HepG2 (cell line): ENCODE measurements around the gene MND1. TPM values are rescaled to one million over a fixed set of nuclear protein-coding genes. Genes with fewer than 3 reads are reported as not detected.

Experiments used
- ATAC-seq: fragments of 200-7000 bp; cut with Tn5 transposase; 3 replicates; pipeline ENCODE4 v1.9.1; 2020; ENCODE audit warnings: mild to moderate bottlenecking, moderate library complexity
- BruUV-seq: library from RNA; stranded (reverse); fragments of 400-500 nt; replicated peaks from 2 replicates; lab custom pipeline; 2021; lab: Mats Ljungman, UMichigan
- CTCF ChIA-PET: fragments of 300-600 bp; formaldehyde crosslinking; extraction: SDS; loops from one replicate; lab custom pipeline; 2021; ENCODE audit warnings: low total read pairs, inconsistent platforms, low intra/inter-chr PET ratio; lab: Yijun Ruan, JAX
- POLR2A ChIA-PET: fragments of 350-600 bp; sonication (Branson Sonifier 250); formaldehyde crosslinking; loops from one replicate; lab custom pipeline; 2020; ENCODE audit warnings: antibody characterized with exemption, inconsistent platforms; lab: Yijun Ruan, JAX
- DNase-seq: peaks from one replicate; pipeline ENCODE4 v3.0.0-alpha.2; 2015; ENCODE audit warnings: low spot score
- FAIRE-seq: peaks from 3 replicates; lab custom pipeline; 2011; peaks lifted over from hg19 to GRCh38; lab: Jason Lieb, UNC
- H2AFZ ChIP-seq: one replicate; pipeline ENCODE4 v1.6.1; 2011; ENCODE audit warnings: low read length, inconsistent platforms
- H3K27ac ChIP-seq: fragments of 300-600 bp; 3 replicates; pipeline ENCODE4 v1.8.0; 2011; ENCODE audit warnings: mixed run types, mild to moderate bottlenecking, mixed read lengths, low read length, inconsistent platforms; ENCODE audit not compliant: insufficient read depth; ENCODE audit errors: extremely low read length
- H3K27me3 ChIP-seq, 2 experiments: fragments of 200-600 bp in 1 of 2; 2 replicates in 1 of 2; 3 replicates in 1 of 2; pipeline versions ENCODE4 v1.6.0 to v1.8.0; 2011; ENCODE audit warnings: low read length in 2 of 2, mild to moderate bottlenecking in 2 of 2, moderate library complexity in 2 of 2, inconsistent platforms in 1 of 2; ENCODE audit not compliant: insufficient read depth in 2 of 2, control insufficient read depth in 1 of 2
- H3K36me3 ChIP-seq, 2 experiments: fragments of 200-600 bp in 1 of 2; replicated peaks in 1 of 2; 2 replicates in 1 of 2; 3 replicates in 1 of 2; pipeline versions ENCODE4 v1.5.1 to v1.8.0; 2011; ENCODE audit warnings: low read length in 2 of 2, inconsistent platforms in 1 of 2; ENCODE audit not compliant: insufficient read depth in 2 of 2, control insufficient read depth in 1 of 2
- H3K4me1 ChIP-seq: 2 replicates; pipeline ENCODE4 v1.5.1; 2012; ENCODE audit warnings: low read length, inconsistent platforms; ENCODE audit not compliant: insufficient read depth
- H3K4me2 ChIP-seq: 2 replicates; pipeline ENCODE4 v1.6.0; 2011; ENCODE audit warnings: low read depth, low read length, inconsistent platforms
- H3K4me3 ChIP-seq, 3 experiments: fragments of 200-600 bp in 1 of 3; sonication (generic), shearing (Covaris generic) in 1 of 3; replicated peaks in 1 of 3; 2 replicates each; pipeline ENCODE4 v1.5.1; 2011 to 2016; ENCODE audit warnings: low read length in 3 of 3, inconsistent platforms in 2 of 3, low read depth in 2 of 3, mild to moderate bottlenecking in 2 of 3, control low read depth in 1 of 3, mixed read lengths in 1 of 3; ENCODE audit not compliant: insufficient read depth in 1 of 3
- H3K79me2 ChIP-seq: one replicate; pipeline ENCODE4 v1.6.1; 2011; ENCODE audit warnings: low read length, inconsistent platforms; ENCODE audit not compliant: insufficient read depth
- H3K9ac ChIP-seq: 2 replicates; pipeline ENCODE4 v1.6.0; 2011; ENCODE audit warnings: mild to moderate bottlenecking, low read depth, low read length, inconsistent platforms; ENCODE audit not compliant: insufficient read depth
- H3K9me3 ChIP-seq: 2 replicates; pipeline ENCODE4 v1.5.1; 2012; ENCODE audit warnings: mild to moderate bottlenecking, low read length
- H4K20me1 ChIP-seq: 2 replicates; pipeline ENCODE4 v1.6.0; 2011; ENCODE audit warnings: inconsistent platforms, mild to moderate bottlenecking, low read length, moderate library complexity; ENCODE audit not compliant: insufficient read depth
- FOXA1 ChIP-seq, 2 experiments: fragments of 450-650 bp in 1 of 2; sonication (generic) in 1 of 2; formaldehyde crosslinking in 1 of 2; IDR thresholded peaks; 2 replicates each; pipeline versions ENCODE4 v1.4.0 to v1.6.1; 2016 to 2020; ENCODE audit warnings: missing genetic modification reagents in 1 of 2
- GFI1 ChIP-seq: sonication (generic); formaldehyde crosslinking; IDR thresholded peaks from 2 replicates; pipeline ENCODE4 v1.5.0; 2020; ENCODE audit warnings: missing genetic modification reagents, mild to moderate bottlenecking, borderline replicate concordance
- MNT ChIP-seq: fragments of 450-650 bp; IDR thresholded peaks from 2 replicates; pipeline ENCODE4 v1.6.1; 2016
- NFE2 ChIP-seq: sonication (generic); formaldehyde crosslinking; IDR thresholded peaks from 2 replicates; pipeline ENCODE4 v1.4.0; 2020; ENCODE audit warnings: missing genetic modification reagents
- NKX3-1 ChIP-seq: sonication (generic); formaldehyde crosslinking; IDR thresholded peaks from 2 replicates; pipeline ENCODE4 v1.5.0; 2020; ENCODE audit warnings: missing genetic modification reagents
- NR2F6 ChIP-seq, 2 experiments: IDR thresholded peaks; 2 replicates each; pipeline ENCODE4 v1.6.1; 2016; ENCODE audit warnings: antibody characterized with exemption in 1 of 2, mild to moderate bottlenecking in 1 of 2
- RBM39 ChIP-seq: fragments of 200-400 bp; formaldehyde crosslinking; IDR thresholded peaks from one replicate; pipeline ENCODE4 v1.6.1; 2018; ENCODE audit warnings: antibody characterized with exemption, mild to moderate bottlenecking, low read depth, low read length; ENCODE audit not compliant: poor library complexity, severe bottlenecking
- THAP7 ChIP-seq: sonication (generic); formaldehyde crosslinking; IDR thresholded peaks from 2 replicates; pipeline ENCODE4 v1.8.1; 2023; ENCODE audit warnings: mild to moderate bottlenecking, missing genetic modification reagents
- TMF1 ChIP-seq: sonication (generic); formaldehyde crosslinking; IDR thresholded peaks from 2 replicates; pipeline ENCODE4 v1.8.1; 2022; ENCODE audit warnings: low read depth, missing genetic modification reagents
- ZNF18 ChIP-seq: sonication (generic); formaldehyde crosslinking; IDR thresholded peaks from 2 replicates; pipeline ENCODE4 v1.8.0; 2022; ENCODE audit warnings: mild to moderate bottlenecking, missing genetic modification reagents; ENCODE audit not compliant: insufficient replicate concordance
- ZNF329 ChIP-seq: sonication (generic); formaldehyde crosslinking; IDR thresholded peaks from 2 replicates; pipeline ENCODE4 v1.9.0; 2021; ENCODE audit warnings: low read depth, mild to moderate bottlenecking, missing genetic modification reagents
- ZNF724P ChIP-seq: sonication (generic); formaldehyde crosslinking; IDR thresholded peaks from 2 replicates; pipeline ENCODE4 v1.8.0; 2022; ENCODE audit warnings: missing genetic modification reagents, borderline replicate concordance
- ZNF790 ChIP-seq: sonication (generic); formaldehyde crosslinking; IDR thresholded peaks from 2 replicates; pipeline ENCODE4 v1.8.0; 2022; ENCODE audit warnings: missing genetic modification reagents, mild to moderate bottlenecking, borderline replicate concordance
- WGBS: methylation state at CpG from one replicate; pipeline ENCODE4 v1.1.6; 2017; ENCODE audit warnings: low lambda C conversion rate; 5-methylcytosine and 5-hydroxymethylcytosine counted together
- in situ Hi-C: cut with HindIII; loops from 2 replicates; pipeline ENCODE4 v1.10.0; 2017; ENCODE audit warnings: low pct_unique_long_range_greater_than_20kb; ENCODE audit not compliant: extremely low pct_ligation_motif_present
- intact Hi-C: fragments of 100-400 bp; cut with micrococcal nuclease; formaldehyde crosslinking; loops from one replicate; pipeline ENCODE4 v1.10.0; 2022; ENCODE audit not compliant: unreplicated experiment
- polyA plus RNA-seq, 8 experiments: library from polyadenylated mRNA; depleted of rRNA in 3 of 8; stranded (reverse) in 7 of 8; unstranded in 1 of 8; fragments of >200 nt; fragmentation: Illumina TruSeq in 4 of 8; extraction: Trizol in 4 of 8; gene quantifications; 2 replicates each; pipeline versions ENCODE4 v1.2.1 to v1.2.3, GENCODE V29; 2011 to 2016; ENCODE audit warnings: low read depth in 4 of 8, missing spikeins in 1 of 8, mixed read lengths in 1 of 8; ENCODE audit not compliant: insufficient read depth in 1 of 8
- total RNA-seq, 5 experiments: library from RNA; depleted of rRNA; stranded (reverse); fragments of >200 nt; fragmentation: Illumina TruSeq; extraction: Trizol; gene quantifications; 2 replicates each; pipeline ENCODE4 v1.2.3, GENCODE V29; 2016; ENCODE audit warnings: low read depth in 1 of 5
- TF ChIP-seq, protein P1 (sequence below): conservative IDR thresholded peaks from 2 replicates; pipeline ENCODE4 v1.6.1; 2018; ENCODE audit warnings: missing genetic modification reagents
- TF ChIP-seq, protein P2 (sequence below): sonication (generic); formaldehyde crosslinking; conservative IDR thresholded peaks from 2 replicates; pipeline ENCODE4 v1.4.0; 2020; ENCODE audit warnings: mild to moderate bottlenecking, missing genetic modification reagents, moderate library complexity

MND1 gene
- total and polyA plus RNA-seq, 2 of the 13 experiments (the other 11 are each of a cell fraction or from before 2014, with no cell fraction given), result 4.8 to 30.7 TPM

DNA sequence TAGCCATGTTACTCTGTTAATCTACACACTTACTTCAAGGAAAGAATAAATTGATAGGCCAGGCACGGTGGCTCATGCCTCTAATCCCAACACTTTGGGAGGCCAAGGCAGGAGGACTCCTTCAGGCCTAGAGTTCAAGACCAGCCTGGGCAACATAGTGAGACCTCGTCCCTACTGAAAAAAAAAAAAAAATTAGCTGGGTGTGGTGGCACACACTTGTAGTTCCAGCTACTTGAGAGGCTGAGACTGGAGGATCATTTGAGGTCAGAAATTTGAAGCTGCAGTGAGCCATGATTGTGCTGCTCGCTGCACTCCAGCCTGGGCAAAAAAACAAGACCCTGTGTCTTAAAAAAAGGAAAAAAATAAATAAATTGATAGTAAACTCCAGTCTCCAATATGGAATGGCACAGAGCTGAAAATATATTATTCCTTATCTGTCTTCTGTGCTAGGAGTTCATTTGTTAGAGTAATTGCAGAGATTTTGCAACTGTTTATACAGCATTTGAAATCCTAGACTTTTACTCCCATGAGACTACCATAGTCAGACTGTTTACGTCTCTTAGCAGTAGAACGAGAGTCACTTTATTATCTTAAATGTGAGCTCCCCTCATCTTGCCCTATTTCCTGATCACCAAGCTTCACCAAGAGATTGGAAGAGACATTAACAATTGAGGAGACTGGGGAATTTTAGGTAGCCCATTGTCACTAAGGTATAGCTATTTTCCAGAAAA is 102.9 kb downstream of the MND1 start:
- in situ Hi-C loops (no loop called here), intact Hi-C loops (no loop called here)
- H3K4me3 ChIP-seq, result no peak overlapping the region
- H2AFZ ChIP-seq, result no peak overlapping the region
- no peak for ATAC-seq
- no peak for FAIRE-seq
- no peak overlapping the region for H3K9ac ChIP-seq
- ChIA-PET POLR2A (no interaction called here), CTCF (no interaction called here)
- WGBS, result 30% methylated on average over 5 of the region's 5 CpGs
- no peaks in the 10 kb centered on the region for H3K79me2 ChIP-seq
- H3K36me3 ChIP-seq, result no peaks in the 10 kb centered on the region
- no peak overlapping the region for H3K27ac ChIP-seq
- BruUV-seq, result no TSS peak
- no peaks in the 10 kb centered on the region for H3K9me3 ChIP-seq
- no peaks in the 10 kb centered on the region for H3K27me3 ChIP-seq
- DNase-seq, result no peak
- H4K20me1 ChIP-seq, result no peaks in the 10 kb centered on the region
- H3K4me1 ChIP-seq, result peaks cover 22% of the 10 kb centered on the region
- H3K4me2 ChIP-seq, result no peak overlapping the region; the same call in 1 of the 2 replicates
- TF ChIP-seq ZNF724P (CRISPR knock-in tag), result no peak
- no peak for TF ChIP-seq TMF1 (CRISPR knock-in tag)
- no peak for TF ChIP-seq FOXA1 (IDR thresholded peaks at IDR 0.05)
- TF ChIP-seq FOXA1 (CRISPR knock-in tag; IDR thresholded peaks at IDR 0.05), result no peak
- no peak for TF ChIP-seq GFI1
- TF ChIP-seq ZNF329 (CRISPR knock-in tag), result no peak
- no peak for TF ChIP-seq NKX3-1 (CRISPR knock-in tag)
- TF ChIP-seq, protein P1, sequence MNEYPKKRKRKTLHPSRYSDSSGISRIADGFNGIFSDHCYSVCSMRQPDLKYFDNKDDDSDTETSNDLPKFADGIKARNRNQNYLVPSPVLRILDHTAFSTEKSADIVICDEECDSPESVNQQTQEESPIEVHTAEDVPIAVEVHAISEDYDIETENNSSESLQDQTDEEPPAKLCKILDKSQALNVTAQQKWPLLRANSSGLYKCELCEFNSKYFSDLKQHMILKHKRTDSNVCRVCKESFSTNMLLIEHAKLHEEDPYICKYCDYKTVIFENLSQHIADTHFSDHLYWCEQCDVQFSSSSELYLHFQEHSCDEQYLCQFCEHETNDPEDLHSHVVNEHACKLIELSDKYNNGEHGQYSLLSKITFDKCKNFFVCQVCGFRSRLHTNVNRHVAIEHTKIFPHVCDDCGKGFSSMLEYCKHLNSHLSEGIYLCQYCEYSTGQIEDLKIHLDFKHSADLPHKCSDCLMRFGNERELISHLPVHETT (CRISPR knock-in tag), result no peak
- no peak for TF ChIP-seq NFE2 (CRISPR knock-in tag)
- TF ChIP-seq RBM39, result no peak
- no peak for TF ChIP-seq ZNF18 (CRISPR knock-in tag)
- no peak for TF ChIP-seq NR2F6 (IDR thresholded peaks at IDR 0.05)
- TF ChIP-seq NR2F6 (CRISPR knock-in tag; IDR thresholded peaks at IDR 0.05), result no peak
- no peak for TF ChIP-seq ZNF790 (CRISPR knock-in tag)
- TF ChIP-seq MNT, result no peak
- no peak for TF ChIP-seq THAP7 (CRISPR knock-in tag)
- TF ChIP-seq, protein P2, sequence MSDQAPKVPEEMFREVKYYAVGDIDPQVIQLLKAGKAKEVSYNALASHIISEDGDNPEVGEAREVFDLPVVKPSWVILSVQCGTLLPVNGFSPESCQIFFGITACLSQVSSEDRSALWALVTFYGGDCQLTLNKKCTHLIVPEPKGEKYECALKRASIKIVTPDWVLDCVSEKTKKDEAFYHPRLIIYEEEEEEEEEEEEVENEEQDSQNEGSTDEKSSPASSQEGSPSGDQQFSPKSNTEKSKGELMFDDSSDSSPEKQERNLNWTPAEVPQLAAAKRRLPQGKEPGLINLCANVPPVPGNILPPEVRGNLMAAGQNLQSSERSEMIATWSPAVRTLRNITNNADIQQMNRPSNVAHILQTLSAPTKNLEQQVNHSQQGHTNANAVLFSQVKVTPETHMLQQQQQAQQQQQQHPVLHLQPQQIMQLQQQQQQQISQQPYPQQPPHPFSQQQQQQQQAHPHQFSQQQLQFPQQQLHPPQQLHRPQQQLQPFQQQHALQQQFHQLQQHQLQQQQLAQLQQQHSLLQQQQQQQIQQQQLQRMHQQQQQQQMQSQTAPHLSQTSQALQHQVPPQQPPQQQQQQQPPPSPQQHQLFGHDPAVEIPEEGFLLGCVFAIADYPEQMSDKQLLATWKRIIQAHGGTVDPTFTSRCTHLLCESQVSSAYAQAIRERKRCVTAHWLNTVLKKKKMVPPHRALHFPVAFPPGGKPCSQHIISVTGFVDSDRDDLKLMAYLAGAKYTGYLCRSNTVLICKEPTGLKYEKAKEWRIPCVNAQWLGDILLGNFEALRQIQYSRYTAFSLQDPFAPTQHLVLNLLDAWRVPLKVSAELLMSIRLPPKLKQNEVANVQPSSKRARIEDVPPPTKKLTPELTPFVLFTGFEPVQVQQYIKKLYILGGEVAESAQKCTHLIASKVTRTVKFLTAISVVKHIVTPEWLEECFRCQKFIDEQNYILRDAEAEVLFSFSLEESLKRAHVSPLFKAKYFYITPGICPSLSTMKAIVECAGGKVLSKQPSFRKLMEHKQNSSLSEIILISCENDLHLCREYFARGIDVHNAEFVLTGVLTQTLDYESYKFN (CRISPR knock-in tag), result no peak
